Activated CD8-positive, alpha-beta T cell treated with anti-CD3 and anti-CD28 coated beads for 36 hours (primary cell): ENCODE measurements around the gene EDEM2. TPM values are rescaled to one million over a fixed set of nuclear protein-coding genes. Genes with fewer than 3 reads are reported as not detected.
"Not testable (repeated sequence)": the region's sequence is repeated elsewhere in the genome, so short reads cannot be mapped to it uniquely, and the experiment has no call there.

ENCODE experiments used
- ATAC-seq: fragments of 200-7000 bp; cut with Tn5 transposase; one replicate; pipeline ENCODE4 v1.10.0; 2021; ENCODE audit warnings: mild to moderate bottlenecking, moderate library complexity
- CTCF ChIA-PET: fragments of 350-600 bp; sonication (Branson Sonifier 250); formaldehyde crosslinking; loops from one replicate; lab custom pipeline; 2021; ENCODE audit warnings: antibody characterized with exemption; lab: Charles Lee
- POLR2A ChIA-PET: fragments of 350-600 bp; sonication (Branson Sonifier 250); formaldehyde crosslinking; loops from one replicate; lab custom pipeline; 2021; ENCODE audit warnings: antibody characterized with exemption; lab: Charles Lee
- DNase-seq: peaks from one replicate; pipeline ENCODE4 v3.0.0-alpha.2; 2020
- H3K27ac Mint-ChIP-seq: one replicate; pipeline ENCODE4 v1.8.0; 2021; ENCODE audit warnings: mild to moderate bottlenecking, mixed read lengths
- H3K27me3 Mint-ChIP-seq: one replicate; pipeline ENCODE4 v1.8.0; 2021; ENCODE audit warnings: mixed read lengths
- H3K36me3 Mint-ChIP-seq: one replicate; pipeline ENCODE4 v1.8.0; 2021; ENCODE audit warnings: low read depth, mixed read lengths
- H3K4me1 Mint-ChIP-seq: one replicate; pipeline ENCODE4 v1.8.0; 2021; ENCODE audit warnings: low read depth, mixed read lengths
- H3K4me3 Mint-ChIP-seq: one replicate; pipeline ENCODE4 v1.8.0; 2021; ENCODE audit warnings: mild to moderate bottlenecking, moderate library complexity, mixed read lengths
- H3K9me3 Mint-ChIP-seq: one replicate; pipeline ENCODE4 v1.8.0; 2021; ENCODE audit warnings: mixed read lengths
- intact Hi-C: fragments of 100-400 bp; cut with micrococcal nuclease; formaldehyde crosslinking; loops from one replicate; pipeline ENCODE4 v1.10.0; 2022
- total RNA-seq, 2 experiments: library from RNA; stranded (reverse); gene quantifications; one replicate each; pipeline ENCODE4 v1.2.3, GENCODE V29; 2021
- TF ChIP-seq, protein P1 (sequence below): fragments of 200-600 bp; IDR thresholded peaks from one replicate; pipeline ENCODE4 v1.8.0; 2022; ENCODE audit warnings: antibody characterized with exemption, mild to moderate bottlenecking

EDEM2 gene
- total RNA-seq, 2 experiments from 2014 or later, result 14.4 to 16.0 TPM

DNA sequence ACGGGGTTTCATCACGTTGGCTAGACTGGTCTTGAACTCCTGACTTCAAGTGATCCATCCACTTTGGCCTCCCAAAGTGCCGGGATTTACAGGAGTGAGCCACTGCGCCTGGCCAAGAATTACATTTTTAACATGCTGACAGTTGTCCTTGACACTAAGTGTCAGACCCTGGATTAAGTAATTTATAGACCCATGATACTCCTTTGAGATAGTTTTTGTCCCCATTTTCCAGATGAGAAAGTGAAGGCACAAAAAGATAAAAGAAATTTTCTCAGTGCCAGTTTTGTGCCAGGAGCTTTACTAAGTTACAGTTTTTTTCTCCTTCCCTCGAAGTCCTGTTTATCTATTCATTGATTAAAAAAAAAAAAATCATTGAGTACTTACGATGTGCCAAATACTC is 9.8 kb upstream of the EDEM2 start:
- ATAC-seq (no peak), DNase-seq (no peak)
- no peaks in the 10 kb centered on the region for H3K9me3 Mint-ChIP-seq
- no peak overlapping the region for H3K27ac Mint-ChIP-seq
- no peak overlapping the region for H3K4me3 Mint-ChIP-seq
- peaks cover 12% of the 10 kb centered on the region for H3K4me1 Mint-ChIP-seq
- H3K36me3 Mint-ChIP-seq, result no peaks in the 10 kb centered on the region
- TF ChIP-seq, protein P1, sequence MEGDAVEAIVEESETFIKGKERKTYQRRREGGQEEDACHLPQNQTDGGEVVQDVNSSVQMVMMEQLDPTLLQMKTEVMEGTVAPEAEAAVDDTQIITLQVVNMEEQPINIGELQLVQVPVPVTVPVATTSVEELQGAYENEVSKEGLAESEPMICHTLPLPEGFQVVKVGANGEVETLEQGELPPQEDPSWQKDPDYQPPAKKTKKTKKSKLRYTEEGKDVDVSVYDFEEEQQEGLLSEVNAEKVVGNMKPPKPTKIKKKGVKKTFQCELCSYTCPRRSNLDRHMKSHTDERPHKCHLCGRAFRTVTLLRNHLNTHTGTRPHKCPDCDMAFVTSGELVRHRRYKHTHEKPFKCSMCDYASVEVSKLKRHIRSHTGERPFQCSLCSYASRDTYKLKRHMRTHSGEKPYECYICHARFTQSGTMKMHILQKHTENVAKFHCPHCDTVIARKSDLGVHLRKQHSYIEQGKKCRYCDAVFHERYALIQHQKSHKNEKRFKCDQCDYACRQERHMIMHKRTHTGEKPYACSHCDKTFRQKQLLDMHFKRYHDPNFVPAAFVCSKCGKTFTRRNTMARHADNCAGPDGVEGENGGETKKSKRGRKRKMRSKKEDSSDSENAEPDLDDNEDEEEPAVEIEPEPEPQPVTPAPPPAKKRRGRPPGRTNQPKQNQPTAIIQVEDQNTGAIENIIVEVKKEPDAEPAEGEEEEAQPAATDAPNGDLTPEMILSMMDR, result no peak
- ChIA-PET POLR2A (no interaction called here), CTCF (interaction anchor here (0.6 to 0.7 kb wide), 2 partner anchors 31 to 52 kb away, joined by 3 read pairs; no protein-coding TSS in a partner anchor)
- no peaks in the 10 kb centered on the region for H3K27me3 Mint-ChIP-seq
- intact Hi-C loops, result no loop called here

DNA sequence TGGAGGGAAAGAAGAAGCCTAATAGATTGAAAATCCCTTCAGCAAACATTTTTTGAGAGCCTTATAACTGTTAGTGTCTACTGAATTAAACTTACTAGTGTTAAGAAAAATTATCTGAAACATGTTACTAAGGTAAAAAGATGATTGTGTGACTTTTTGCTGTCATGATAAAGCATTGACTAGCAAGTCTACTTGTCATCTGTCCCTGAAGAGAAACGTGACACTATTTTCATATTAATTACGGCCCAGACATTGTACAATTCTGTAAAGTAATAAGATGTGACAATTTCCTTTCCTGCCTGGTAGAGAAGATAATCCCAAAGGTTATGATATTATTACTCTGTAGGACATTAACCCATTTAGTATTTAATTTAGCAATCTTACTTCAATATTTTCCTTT is 8.8 kb upstream of the EDEM2 start:
- H3K4me3 Mint-ChIP-seq, result no peak overlapping the region
- H3K9me3 Mint-ChIP-seq, result no peaks in the 10 kb centered on the region
- intact Hi-C loops, result no loop called here
- H3K27me3 Mint-ChIP-seq, result no peaks in the 10 kb centered on the region
- TF ChIP-seq, protein P1, result no peak
- H3K4me1 Mint-ChIP-seq, result peaks cover 6% of the 10 kb centered on the region
- POLR2A ChIA-PET, result no interaction called here
- no peak for DNase-seq
- no peak overlapping the region for H3K27ac Mint-ChIP-seq
- H3K36me3 Mint-ChIP-seq, result no peaks in the 10 kb centered on the region
- CTCF ChIA-PET, result no interaction called here
- ATAC-seq, result no peak

DNA sequence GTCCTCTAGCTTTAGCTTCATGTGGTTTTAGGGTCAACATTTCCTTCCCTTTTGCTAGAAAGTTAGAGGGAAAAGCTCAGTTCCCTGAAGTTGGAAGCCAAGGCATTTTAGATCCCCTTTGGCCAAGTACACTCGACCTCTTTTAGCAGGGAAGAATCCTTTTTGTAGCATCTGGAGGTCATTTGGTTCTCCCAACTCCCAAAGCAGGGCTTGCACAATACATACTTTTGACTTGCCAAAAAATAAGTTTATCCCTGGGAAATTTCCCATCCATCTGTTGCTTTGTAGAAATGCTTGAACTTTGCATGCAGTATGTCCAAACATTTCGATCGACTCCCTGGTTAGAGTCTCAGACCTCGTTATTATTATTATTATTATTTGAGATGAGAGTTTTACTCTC is 4.6 kb upstream of the EDEM2 start:
- H3K4me1 Mint-ChIP-seq, result peaks cover 11% of the 10 kb centered on the region
- intact Hi-C loops, result no loop called here
- no peaks in the 10 kb centered on the region for H3K9me3 Mint-ChIP-seq
- no peaks in the 10 kb centered on the region for H3K27me3 Mint-ChIP-seq
- ATAC-seq (no peak), DNase-seq (no peak)
- TF ChIP-seq, protein P1, result no peak
- peaks cover 3% of the 10 kb centered on the region for H3K36me3 Mint-ChIP-seq
- CTCF ChIA-PET, result no interaction called here
- no peak overlapping the region for H3K27ac Mint-ChIP-seq
- H3K4me3 Mint-ChIP-seq, result no peak overlapping the region
- POLR2A ChIA-PET, result no interaction called here

DNA sequence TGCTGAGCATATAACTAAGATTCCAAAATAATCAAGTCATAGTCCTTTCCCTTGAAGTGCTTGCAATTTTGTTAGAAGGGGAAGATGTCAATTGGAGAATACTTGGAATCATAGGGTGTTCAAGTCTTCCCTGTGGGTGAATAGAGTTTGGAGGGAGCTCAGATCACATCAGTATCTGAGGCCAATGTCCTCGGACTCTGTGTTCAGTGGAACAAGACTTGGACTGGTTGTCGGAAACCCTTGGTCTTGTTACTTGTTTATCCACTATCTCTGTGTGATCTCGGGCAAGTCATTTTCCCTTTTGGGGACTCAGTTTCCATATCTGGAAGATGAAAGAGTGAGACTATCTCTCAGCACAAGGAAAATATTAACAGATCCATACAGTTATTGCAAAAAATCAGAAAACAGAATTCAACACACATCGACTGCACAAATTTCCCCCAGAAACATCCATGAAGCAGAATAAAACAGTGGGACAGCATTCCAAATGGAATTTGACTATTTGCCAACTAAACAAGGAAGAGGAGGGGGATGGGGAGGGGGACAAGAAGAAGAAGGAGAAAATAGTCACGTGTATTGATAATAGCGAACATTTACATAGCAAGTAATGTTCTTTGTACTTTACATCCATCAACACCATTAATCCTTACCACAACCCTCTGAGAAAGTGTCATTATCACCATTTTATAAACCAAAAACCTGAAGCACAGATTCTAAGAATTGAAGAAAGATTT is 3.9 kb upstream of the EDEM2 start:
- Mint-ChIP-seq H3K27me3 (no peaks in the 10 kb centered on the region), H3K36me3 (peaks cover 4% of the 10 kb centered on the region), H3K9me3 (no peaks in the 10 kb centered on the region), H3K4me1 (peaks cover 14% of the 10 kb centered on the region), H3K27ac (no peak overlapping the region), H3K4me3 (no peak overlapping the region)
- intact Hi-C loops, result no loop called here
- DNase-seq (no peak), ATAC-seq (no peak)
- TF ChIP-seq, protein P1, result no peak
- CTCF ChIA-PET, result no interaction called here
- POLR2A ChIA-PET, result no interaction called here

DNA sequence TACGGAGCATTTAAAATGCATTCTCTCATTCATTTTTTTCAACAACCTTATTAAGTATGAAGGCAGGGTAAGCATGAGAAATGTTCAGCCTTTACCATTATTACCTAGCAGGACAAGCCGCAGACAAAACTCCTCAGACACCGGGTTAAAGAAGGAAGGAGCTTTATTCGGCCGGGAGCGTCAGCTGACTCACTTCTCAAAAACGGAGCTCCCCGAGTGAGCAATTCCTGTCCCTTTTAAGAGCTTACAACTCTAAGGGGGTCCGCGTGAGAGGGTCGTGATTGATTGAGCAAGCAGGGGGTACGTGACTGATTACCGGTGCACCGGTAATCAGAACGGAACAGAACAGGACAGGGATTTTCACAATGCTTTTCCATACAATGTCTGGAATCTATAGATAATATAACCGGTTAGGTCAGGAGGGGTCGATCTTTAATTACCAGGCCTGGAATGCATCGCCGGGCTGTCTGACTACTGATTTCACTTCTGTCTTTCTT is 487 bp upstream of the EDEM2 start:
- CTCF ChIA-PET, result interaction anchor here (0.9 to 4.3 kb wide), 10 partner anchors 18 to 137 kb away, joined by 3 to 48 read pairs (median 4); partner anchors contain the start of genes EIF6 and MMP24OS
- ATAC-seq (peak; percentile 14), DNase-seq (peak; percentile 40)
- peak overlapping the region; percentile 90 for H3K27ac Mint-ChIP-seq
- not testable (repeated sequence) for H3K27me3 Mint-ChIP-seq, H3K9me3 Mint-ChIP-seq
- POLR2A ChIA-PET, result interaction anchor here (0.6 to 2.2 kb wide), 11 partner anchors 12 to 278 kb away, joined by 3 to 8 read pairs (median 4); partner anchors contain the start of gene ACSS2
- peaks cover 11% of the 10 kb centered on the region for H3K36me3 Mint-ChIP-seq
- intact Hi-C loops, result loop anchor here (10.0 kb wide), 1 partner anchor 53 kb away; the partner anchor contains the start of gene TRPC4AP
- peak overlapping the region; percentile 95 for H3K4me3 Mint-ChIP-seq
- H3K4me1 Mint-ChIP-seq, result peaks cover 23% of the 10 kb centered on the region
